GM12891 (cell line): ENCODE data around the gene GREB1.

Experiments used
- POLR2A ChIP-seq: IDR thresholded peaks from 2 replicates; pipeline ENCODE4 v1.6.1; 2011; ENCODE audit warnings: low read depth, low read length, control low read depth
- POLR2AphosphoS5 ChIP-seq: IDR thresholded peaks from 2 replicates; pipeline ENCODE4 v1.6.1; 2011; ENCODE audit warnings: low read depth, low read length, control low read depth
- SPI1 ChIP-seq: IDR thresholded peaks from 2 replicates; pipeline ENCODE4 v1.6.1; 2011; ENCODE audit warnings: low read depth, low read length, control low read depth
- TAF1 ChIP-seq: IDR thresholded peaks from 2 replicates; pipeline ENCODE4 v1.6.1; 2011; ENCODE audit warnings: low read depth, low read length, control low read depth

GRCh38 chr2:11675423-11676112 lies 141.7 kb downstream of the GREB1 start:
- no peak for TF ChIP-seq POLR2A
- TF ChIP-seq POLR2AphosphoS5: no peak
- TF ChIP-seq TAF1: no peak
- TF ChIP-seq SPI1: no peak
